H9 (cell line): ENCODE data around the gene BCAS3. TPM values are rescaled to one million over a fixed set of nuclear protein-coding genes. Genes with fewer than 3 reads are reported as not detected.
A peak's percentile ranks its signal among the peaks of the same experiment; 100 is the strongest.

Source experiments
- DNase-seq: peaks from one replicate; pipeline ENCODE4 v3.0.0-alpha.2; 2017
- H2AFZ ChIP-seq: one replicate; pipeline ENCODE4 v1.6.1; 2013; ENCODE audit warnings: mild to moderate bottlenecking, low read length, control low read depth, moderate library complexity
- H2AK5ac ChIP-seq: 2 replicates; pipeline ENCODE4 v1.6.1; 2013; ENCODE audit warnings: low read length, control low read depth, mixed read lengths; ENCODE audit not compliant: insufficient read length
- H2BK120ac ChIP-seq: one replicate; pipeline ENCODE4 v1.6.1; 2013; ENCODE audit warnings: low read depth, mild to moderate bottlenecking, low read length, control low read depth, inconsistent platforms; ENCODE audit not compliant: poor library complexity, severe bottlenecking
- H2BK12ac ChIP-seq: 2 replicates; pipeline ENCODE4 v1.6.1; 2013; ENCODE audit warnings: low read length, control low read depth, mixed read lengths, low read depth; ENCODE audit not compliant: insufficient read length
- H2BK15ac ChIP-seq: 2 replicates; pipeline ENCODE4 v1.6.1; 2013; ENCODE audit warnings: low read depth, low read length, control low read depth
- H2BK20ac ChIP-seq: one replicate; pipeline ENCODE4 v1.6.1; 2013; ENCODE audit warnings: low read depth, mild to moderate bottlenecking, low read length, control low read depth, inconsistent platforms; ENCODE audit not compliant: poor library complexity, severe bottlenecking
- H2BK5ac ChIP-seq: 2 replicates; pipeline ENCODE4 v1.6.1; 2013; ENCODE audit warnings: low read length, control low read depth, mixed read lengths; ENCODE audit not compliant: insufficient read length
- H3K14ac ChIP-seq: 2 replicates; pipeline ENCODE4 v1.6.1; 2013; ENCODE audit warnings: low read length, control low read depth; ENCODE audit not compliant: insufficient read depth
- H3K18ac ChIP-seq: 2 replicates; pipeline ENCODE4 v1.6.1; 2013; ENCODE audit warnings: low read depth, mild to moderate bottlenecking, mixed read lengths, low read length, control low read depth; ENCODE audit not compliant: insufficient read length
- H3K23ac ChIP-seq: 2 replicates; pipeline ENCODE4 v1.6.1; 2013; ENCODE audit warnings: low read length, control low read depth, mixed read lengths, low read depth; ENCODE audit not compliant: insufficient read length
- H3K23me2 ChIP-seq: 2 replicates; pipeline ENCODE4 v1.6.1; 2013; ENCODE audit warnings: low read depth, mild to moderate bottlenecking, mixed read lengths, low read length, control low read depth; ENCODE audit not compliant: insufficient read length, poor library complexity, severe bottlenecking
- H3K27ac ChIP-seq: 2 replicates; pipeline ENCODE4 v1.5.1; 2013; ENCODE audit warnings: low read length, control low read depth, mixed read lengths, low read depth; ENCODE audit not compliant: insufficient read length
- H3K27me3 ChIP-seq: 2 replicates; pipeline ENCODE4 v1.6.1; 2013; ENCODE audit warnings: low read length, control low read depth, inconsistent platforms; ENCODE audit not compliant: insufficient read depth
- H3K4ac ChIP-seq: 2 replicates; pipeline ENCODE4 v1.6.1; 2013; ENCODE audit warnings: low read depth, mild to moderate bottlenecking, control low read depth, inconsistent platforms, low read length, moderate library complexity
- H3K4me1 ChIP-seq: 2 replicates; pipeline ENCODE4 v1.6.1; 2013; ENCODE audit warnings: low read length, control low read depth, inconsistent platforms; ENCODE audit not compliant: insufficient read depth
- H3K4me2 ChIP-seq: 2 replicates; pipeline ENCODE4 v1.6.1; 2013; ENCODE audit warnings: low read length, control low read depth, mixed read lengths; ENCODE audit not compliant: insufficient read length, insufficient read depth
- H3K56ac ChIP-seq: 2 replicates; pipeline ENCODE4 v1.6.1; 2013; ENCODE audit warnings: low read depth, mild to moderate bottlenecking, mixed read lengths, low read length, control low read depth; ENCODE audit not compliant: insufficient read length
- H3K79me1 ChIP-seq: 2 replicates; pipeline ENCODE4 v1.6.1; 2013; ENCODE audit warnings: low read depth, mild to moderate bottlenecking, moderate library complexity, low read length, control low read depth, inconsistent platforms; ENCODE audit not compliant: insufficient read depth, poor library complexity, severe bottlenecking
- H3K79me2 ChIP-seq: 2 replicates; pipeline ENCODE4 v1.6.1; 2013; ENCODE audit warnings: low read length, control low read depth, inconsistent platforms; ENCODE audit not compliant: insufficient read depth
- H3K9ac ChIP-seq: 2 replicates; pipeline ENCODE4 v1.6.1; 2013; ENCODE audit warnings: low read length, control low read depth, mixed read lengths; ENCODE audit not compliant: insufficient read length; ENCODE audit errors: extremely low read depth
- H3K9me3 ChIP-seq: one replicate; pipeline ENCODE4 v1.6.1; 2013; ENCODE audit warnings: low read depth, low read length, inconsistent platforms; ENCODE audit not compliant: control insufficient read depth
- H3T11ph ChIP-seq: one replicate; pipeline ENCODE4 v1.6.1; 2013; ENCODE audit warnings: mild to moderate bottlenecking, low read length, control low read depth, inconsistent platforms
- H4K20me1 ChIP-seq: one replicate; pipeline ENCODE4 v1.6.1; 2013; ENCODE audit not compliant: control insufficient read depth, insufficient read length, insufficient read depth
- H4K5ac ChIP-seq: 2 replicates; pipeline ENCODE4 v1.6.1; 2013; ENCODE audit warnings: low read depth, mild to moderate bottlenecking, mixed read lengths, low read length, control low read depth; ENCODE audit not compliant: insufficient read length
- H4K8ac ChIP-seq: replicated peaks from 2 replicates; pipeline ENCODE4 v1.6.1; 2013; ENCODE audit warnings: low read length, control low read depth, mixed read lengths, low read depth; ENCODE audit not compliant: insufficient read length
- H4K91ac ChIP-seq: 2 replicates; pipeline ENCODE4 v1.6.1; 2013; ENCODE audit warnings: low read depth, mild to moderate bottlenecking, moderate library complexity, mixed read lengths, low read length, control low read depth; ENCODE audit not compliant: insufficient read length
- H3K27ac Mint-ChIP-seq, 3 experiments: 2 replicates in 2 of 3; 3 replicates in 1 of 3; pipeline ENCODE4 v1.8.0; 2020 to 2021; ENCODE audit warnings: mixed read lengths in 3 of 3, mild to moderate bottlenecking in 1 of 3, moderate library complexity in 1 of 3
- H3K27me3 Mint-ChIP-seq: 2 replicates; pipeline ENCODE4 v1.8.0; 2021; ENCODE audit warnings: low read depth, mild to moderate bottlenecking, moderate library complexity, mixed read lengths
- H3K36me3 Mint-ChIP-seq, 3 experiments: 2 replicates in 2 of 3; 3 replicates in 1 of 3; pipeline ENCODE4 v1.8.0; 2020 to 2021; ENCODE audit warnings: low read depth in 3 of 3, mixed read lengths in 3 of 3; ENCODE audit not compliant: insufficient read depth in 1 of 3
- H3K4me1 Mint-ChIP-seq, 2 experiments: 2 replicates each; pipeline ENCODE4 v1.8.0; 2020; ENCODE audit warnings: mixed read lengths in 2 of 2
- H3K4me3 Mint-ChIP-seq, 2 experiments: 2 replicates in 1 of 2; 3 replicates in 1 of 2; pipeline ENCODE4 v1.8.0; 2020 to 2021; ENCODE audit warnings: mild to moderate bottlenecking in 2 of 2, mixed read lengths in 2 of 2, moderate library complexity in 1 of 2
- H3K9me3 Mint-ChIP-seq, 2 experiments: 2 replicates in 1 of 2; 3 replicates in 1 of 2; pipeline ENCODE4 v1.8.0; 2020; ENCODE audit warnings: mild to moderate bottlenecking in 2 of 2, mixed read lengths in 2 of 2, moderate library complexity in 1 of 2
- WGBS: extraction: QIAGEN DNeasy Blood & Tissue Kit; methylation state at CpG from one replicate; pipeline ENCODE4 v1.1.7; 2013; ENCODE audit warnings: missing lambda C conversion rate, low lambda C conversion rate, mixed read lengths; ENCODE audit not compliant: insufficient read length; ENCODE audit errors: extremely low coverage; 5-methylcytosine and 5-hydroxymethylcytosine counted together
- total RNA-seq: library from RNA; stranded (reverse); gene quantifications from 2 replicates; pipeline ENCODE4 v1.2.1, GENCODE V29; 2021
- TF ChIP-seq, protein P1 (sequence below): fragments of 200-600 bp; sonication (generic); conservative IDR thresholded peaks from 3 replicates; pipeline ENCODE4 v1.8.0; 2021; ENCODE audit warnings: antibody characterized with exemption, mild to moderate bottlenecking

Gene BCAS3
- total RNA-seq, 1 experiment from 2014 or later, result 22.4 TPM

DNA sequence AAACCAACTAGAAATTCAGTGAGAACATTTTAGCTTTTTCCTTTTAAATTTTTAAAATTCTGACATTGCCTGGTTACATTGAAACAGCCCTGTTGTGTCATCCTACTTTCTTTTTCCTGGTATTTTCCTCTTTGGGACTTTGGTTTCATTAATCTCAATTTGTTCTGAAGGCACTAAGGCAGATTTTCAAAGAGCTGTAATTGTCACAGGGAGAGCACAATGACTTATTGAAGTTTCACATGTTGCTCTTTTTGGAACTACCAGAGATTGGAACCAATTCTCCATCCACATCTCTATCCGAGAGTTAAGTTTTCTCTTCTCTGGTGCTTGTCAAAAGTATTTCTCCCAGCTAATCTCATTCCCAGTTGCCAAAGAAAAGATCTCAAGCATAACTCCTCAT lies 577.3 kb downstream of the BCAS3 start:
- DNase-seq, result no peak
- Histone ChIP-seq H3K23ac (no peak overlapping the region), H3K9me3 (no peaks in the 10 kb centered on the region), H3K27ac (no peak overlapping the region), H4K20me1 (no peaks in the 10 kb centered on the region), H3K4me2 (no peak overlapping the region), H3K18ac (no peak overlapping the region), H4K8ac (no peak overlapping the region), H3K27me3 (no peaks in the 10 kb centered on the region), H4K91ac (no peak overlapping the region), H3K56ac (no peak overlapping the region), H3K79me1 (no peaks in the 10 kb centered on the region), H2BK12ac (no peak overlapping the region), H3K79me2 (no peaks in the 10 kb centered on the region), H4K5ac (no peak overlapping the region), H2BK20ac (no peak overlapping the region), H3T11ph (no peak overlapping the region), H2AK5ac (no peak overlapping the region), H2BK15ac (no peak overlapping the region), H2BK120ac (no peak overlapping the region), H3K23me2 (no peaks in the 10 kb centered on the region), H2AFZ (no peak overlapping the region), H3K14ac (no peak overlapping the region), H2BK5ac (no peak overlapping the region), H3K9ac (no peak overlapping the region), H3K4me1 (no peaks in the 10 kb centered on the region; the same call in 1 of the 2 replicates), H3K4ac (no peak overlapping the region)
- Mint-ChIP-seq H3K36me3 (no peaks in the 10 kb centered on the region), H3K27ac (peak overlapping the region in 1 of 3 experiments; percentile 77; a peak in 2 of 7 replicates), H3K9me3 (no peaks in the 10 kb centered on the region), H3K27me3 (no peaks in the 10 kb centered on the region), H3K4me1 (peaks cover 17 to 18% of the 10 kb centered on the region in 2 experiments), H3K4me3 (no peak overlapping the region)
- TF ChIP-seq, protein P1, sequence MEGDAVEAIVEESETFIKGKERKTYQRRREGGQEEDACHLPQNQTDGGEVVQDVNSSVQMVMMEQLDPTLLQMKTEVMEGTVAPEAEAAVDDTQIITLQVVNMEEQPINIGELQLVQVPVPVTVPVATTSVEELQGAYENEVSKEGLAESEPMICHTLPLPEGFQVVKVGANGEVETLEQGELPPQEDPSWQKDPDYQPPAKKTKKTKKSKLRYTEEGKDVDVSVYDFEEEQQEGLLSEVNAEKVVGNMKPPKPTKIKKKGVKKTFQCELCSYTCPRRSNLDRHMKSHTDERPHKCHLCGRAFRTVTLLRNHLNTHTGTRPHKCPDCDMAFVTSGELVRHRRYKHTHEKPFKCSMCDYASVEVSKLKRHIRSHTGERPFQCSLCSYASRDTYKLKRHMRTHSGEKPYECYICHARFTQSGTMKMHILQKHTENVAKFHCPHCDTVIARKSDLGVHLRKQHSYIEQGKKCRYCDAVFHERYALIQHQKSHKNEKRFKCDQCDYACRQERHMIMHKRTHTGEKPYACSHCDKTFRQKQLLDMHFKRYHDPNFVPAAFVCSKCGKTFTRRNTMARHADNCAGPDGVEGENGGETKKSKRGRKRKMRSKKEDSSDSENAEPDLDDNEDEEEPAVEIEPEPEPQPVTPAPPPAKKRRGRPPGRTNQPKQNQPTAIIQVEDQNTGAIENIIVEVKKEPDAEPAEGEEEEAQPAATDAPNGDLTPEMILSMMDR, result no peak
- WGBS, result no CpG with 5 or more reads among the region's 1 CpG
